HK-2 (cell line): ENCODE measurements around the gene RTN4.

Experiments used
- DNase-seq: peaks from one replicate; pipeline ENCODE4 v3.0.0-alpha.2; 2018; ENCODE audit not compliant: unreplicated experiment

Gene RTN4

GRCh38 chr2:55033921-55034320 is 16.3 kb downstream of the RTN4 start:
- DNase-seq = no peak

DNA sequence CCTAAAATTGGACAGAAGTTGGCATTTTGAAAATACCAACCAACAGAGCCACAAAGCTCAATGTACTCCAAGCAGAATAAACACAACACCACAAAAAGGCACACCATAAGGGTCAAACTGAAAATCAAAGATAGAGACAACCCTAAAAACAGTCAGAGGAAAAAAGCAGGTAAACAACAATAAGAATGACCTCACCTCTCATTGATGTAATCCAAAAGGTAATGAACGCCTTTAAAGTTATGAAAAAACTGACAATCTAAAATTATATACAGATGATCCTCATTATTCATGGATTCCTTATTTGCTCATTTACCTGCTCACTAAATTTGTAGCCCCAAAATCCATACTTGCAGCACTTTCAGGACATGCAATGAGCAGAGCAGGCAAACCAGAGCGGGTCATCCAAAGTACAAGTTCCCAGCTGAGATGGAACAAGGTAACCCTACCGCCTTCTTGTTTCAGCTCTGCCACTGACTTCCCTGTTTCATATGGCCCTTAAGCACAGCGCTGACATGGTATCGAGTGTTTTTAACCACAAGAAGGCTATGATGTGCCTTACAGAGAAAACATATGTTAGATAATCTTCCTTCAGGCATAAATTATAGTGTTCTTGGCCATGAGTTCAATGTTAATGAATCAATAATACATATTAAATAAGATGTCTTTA is 17.0 kb downstream of the RTN4 start:
- no peak for DNase-seq

DNA sequence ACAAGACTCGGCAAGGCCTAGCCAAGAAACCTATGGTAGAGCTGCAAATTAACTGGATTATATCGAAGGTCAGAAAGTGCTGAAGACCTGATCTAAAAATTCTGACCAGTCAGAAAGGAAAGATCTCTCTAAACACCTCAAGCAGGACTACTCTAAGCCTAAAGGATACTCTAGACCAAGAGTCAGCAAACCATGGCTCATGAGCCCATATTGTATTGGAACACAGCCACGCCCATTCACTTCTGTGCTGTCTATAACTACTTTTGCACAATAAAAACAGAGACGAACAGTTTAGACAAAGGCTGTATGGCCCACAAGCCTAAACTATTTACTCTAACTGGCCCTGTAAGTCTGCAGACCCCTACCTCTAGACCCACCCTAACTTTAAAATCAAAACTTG is 18.7 kb downstream of the RTN4 start:
- no peak for DNase-seq

GRCh38 chr2:55030766-55031165 is 19.5 kb downstream of the RTN4 start:
- no peak for DNase-seq

DNA sequence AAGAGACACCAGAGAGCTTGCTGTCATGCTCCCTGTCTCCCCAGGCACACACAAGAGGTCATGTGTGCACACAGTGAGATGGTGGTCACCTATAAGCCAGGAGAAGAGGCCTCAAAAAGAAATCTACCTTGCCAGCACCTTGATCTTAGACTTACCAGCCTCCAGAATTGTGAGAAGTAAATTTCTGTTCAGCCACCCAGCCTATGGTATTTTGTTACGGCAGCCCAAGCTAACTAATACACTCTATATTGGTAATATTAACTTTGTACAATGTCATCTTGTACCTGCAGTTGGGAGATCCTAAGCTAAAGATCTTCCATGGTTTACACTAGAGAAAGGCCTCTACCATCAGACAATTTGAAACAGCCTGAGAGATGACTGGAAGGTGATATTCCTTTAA is 21.2 kb downstream of the RTN4 start:
- DNase-seq = no peak

- DNase-seq = no peak
Observed at GRCh38 chr2:55027226-55027625, 23.0 kb downstream of the RTN4 start.

DNA sequence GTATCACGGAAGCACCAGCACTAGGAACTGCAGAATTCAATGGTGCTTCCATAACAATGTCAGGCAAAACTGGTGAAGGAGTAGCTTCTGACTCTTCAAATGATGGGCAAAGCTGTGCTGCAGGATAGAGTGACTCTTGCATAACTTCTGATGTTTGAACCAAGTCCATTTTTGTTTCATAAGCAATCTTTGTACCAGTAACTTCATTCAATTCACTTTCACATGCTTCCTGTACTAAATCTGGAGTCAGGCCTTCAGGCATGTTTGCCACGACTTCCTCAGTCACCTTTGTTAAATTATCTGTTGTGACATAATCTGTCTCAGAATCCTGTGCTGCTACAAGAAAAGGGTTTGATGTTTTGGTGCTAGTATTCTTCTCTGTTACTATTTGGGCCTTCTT is 24.0 kb downstream of the RTN4 start:
- DNase-seq = no peak

GRCh38 chr2:55025627-55026026 is 24.6 kb downstream of the RTN4 start:
- DNase-seq = no peak

DNA sequence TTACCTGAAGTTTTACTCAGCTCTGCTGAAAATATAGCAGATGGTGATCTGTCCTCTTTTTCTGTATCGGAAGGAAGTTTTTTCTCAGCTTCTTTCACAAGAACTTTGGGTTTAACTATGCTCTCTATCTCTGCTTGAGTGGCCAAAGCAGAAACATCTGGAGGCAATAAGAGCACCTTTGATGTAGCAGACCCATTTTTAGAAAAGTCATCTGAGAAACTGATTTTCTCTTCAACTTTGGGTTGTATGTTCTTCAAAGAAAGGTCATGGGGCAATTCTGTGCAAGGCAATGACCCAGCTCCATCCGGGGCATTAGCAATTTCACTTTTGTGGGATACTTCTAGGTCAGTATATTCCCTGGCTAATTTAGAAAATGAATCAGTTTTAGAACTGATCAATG is 25.2 kb downstream of the RTN4 start:
- DNase-seq = no peak

GRCh38 chr2:55022476-55022875 is 27.8 kb downstream of the RTN4 start:
- DNase-seq = no peak

GRCh38 chr2:55019526-55020258 is 30.6 kb downstream of the RTN4 start:
- no peak for DNase-seq

GRCh38 chr2:55018619-55019018 is 31.6 kb downstream of the RTN4 start:
- DNase-seq = no peak

GRCh38 chr2:55017880-55018279 is 32.4 kb downstream of the RTN4 start:
- DNase-seq = no peak

GRCh38 chr2:55017428-55017827 is 32.8 kb downstream of the RTN4 start:
- no peak for DNase-seq

DNA sequence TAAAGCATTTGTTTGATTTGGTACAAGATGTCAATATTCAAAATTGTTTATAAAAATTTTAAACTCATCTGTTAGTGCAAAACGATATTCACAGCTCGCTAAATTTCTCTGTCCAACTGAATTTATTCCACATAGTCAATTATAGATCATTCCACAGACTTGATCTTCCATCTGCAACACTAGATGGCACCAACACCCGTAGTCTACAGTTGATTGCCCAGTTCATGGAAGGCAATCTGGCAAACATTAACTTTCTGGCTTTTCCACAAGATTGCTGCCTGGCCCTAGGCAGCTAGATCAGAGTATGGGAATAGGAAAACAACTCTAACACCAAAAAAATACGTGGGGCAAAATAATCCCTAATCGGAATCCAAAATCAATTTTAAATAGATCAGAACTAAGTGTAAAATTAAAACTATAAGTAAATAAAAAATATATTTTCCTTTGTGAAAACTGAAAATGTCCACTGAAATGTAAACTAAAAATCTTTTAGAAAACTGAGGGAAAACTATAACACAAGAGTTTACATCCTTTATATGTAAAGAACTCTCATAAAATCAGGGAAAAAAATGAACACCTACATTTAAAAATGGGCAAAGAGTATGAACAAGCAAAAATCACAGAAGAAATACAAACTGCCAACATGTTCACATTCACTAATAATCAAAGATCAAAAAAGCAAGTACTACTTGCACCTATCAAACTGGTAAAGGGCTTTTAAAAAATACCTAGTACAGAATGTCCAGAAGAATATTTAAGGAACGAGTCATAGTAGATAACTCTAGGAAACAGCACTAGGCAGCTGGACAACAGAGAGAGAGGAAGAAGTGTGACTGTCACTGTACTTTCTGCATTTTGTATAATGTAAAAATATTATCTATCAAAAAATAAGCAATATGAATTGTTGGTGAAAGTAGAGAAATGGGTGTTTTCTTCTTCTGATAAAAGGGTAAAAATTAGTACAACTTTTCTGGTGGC is 35.0 kb downstream of the RTN4 start:
- peak; percentile 42 for DNase-seq

DNA sequence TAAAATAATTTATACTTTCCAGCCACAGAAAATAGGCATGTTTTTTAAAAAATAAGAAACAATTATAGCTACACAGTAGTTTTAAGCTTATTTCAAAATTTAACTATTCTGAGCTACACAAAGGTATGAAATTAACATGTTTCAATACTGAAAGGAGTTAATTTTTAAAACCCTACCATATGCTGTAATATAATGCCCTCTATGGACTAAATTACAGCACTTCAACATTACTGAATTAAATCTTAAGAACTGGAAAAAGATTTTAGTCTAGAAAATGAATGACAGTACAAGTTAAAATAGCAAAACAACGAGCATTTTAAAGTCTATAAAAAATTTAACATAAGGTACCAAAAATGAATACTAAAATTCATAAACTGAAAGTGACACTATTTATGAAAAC is 36.3 kb downstream of the RTN4 start:
- DNase-seq = no peak

DNA sequence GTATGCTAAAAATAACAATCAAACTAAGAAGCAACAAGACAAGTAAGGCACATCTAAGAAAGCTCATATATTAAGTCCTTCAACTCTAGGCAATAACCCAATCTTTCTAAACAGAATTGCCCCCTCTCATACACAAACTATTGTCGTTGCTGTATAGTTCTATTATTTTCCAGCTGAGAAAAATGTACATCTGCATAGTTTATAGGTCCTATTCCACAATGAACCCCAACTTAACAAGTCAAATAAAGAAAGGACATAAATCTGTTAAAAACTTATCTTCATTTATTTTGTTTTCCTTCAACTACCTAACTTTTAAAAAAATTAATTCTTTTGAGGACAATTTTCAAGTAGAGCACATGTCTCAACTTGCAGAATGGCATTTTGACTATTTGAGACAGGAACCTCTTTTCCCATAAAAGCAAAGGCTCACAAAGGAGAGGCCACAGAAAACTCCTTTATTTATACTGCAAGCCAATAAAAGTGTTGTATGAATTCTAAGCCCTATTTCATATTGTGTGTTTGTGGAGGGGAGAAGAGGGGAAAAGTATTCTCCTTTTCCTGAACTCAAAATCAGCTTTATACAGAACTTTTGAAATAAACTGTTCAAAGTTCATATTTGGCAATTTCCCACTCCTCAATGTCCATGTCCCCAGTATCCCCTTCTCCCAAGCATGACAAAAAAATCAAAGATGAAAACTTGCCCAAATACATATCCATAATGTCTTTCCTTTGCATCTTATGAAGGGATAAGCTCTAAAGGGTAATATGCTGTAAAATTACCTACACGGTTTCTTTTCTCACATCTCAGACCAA is 37.4 kb downstream of the RTN4 start:
- no peak for DNase-seq

DNA sequence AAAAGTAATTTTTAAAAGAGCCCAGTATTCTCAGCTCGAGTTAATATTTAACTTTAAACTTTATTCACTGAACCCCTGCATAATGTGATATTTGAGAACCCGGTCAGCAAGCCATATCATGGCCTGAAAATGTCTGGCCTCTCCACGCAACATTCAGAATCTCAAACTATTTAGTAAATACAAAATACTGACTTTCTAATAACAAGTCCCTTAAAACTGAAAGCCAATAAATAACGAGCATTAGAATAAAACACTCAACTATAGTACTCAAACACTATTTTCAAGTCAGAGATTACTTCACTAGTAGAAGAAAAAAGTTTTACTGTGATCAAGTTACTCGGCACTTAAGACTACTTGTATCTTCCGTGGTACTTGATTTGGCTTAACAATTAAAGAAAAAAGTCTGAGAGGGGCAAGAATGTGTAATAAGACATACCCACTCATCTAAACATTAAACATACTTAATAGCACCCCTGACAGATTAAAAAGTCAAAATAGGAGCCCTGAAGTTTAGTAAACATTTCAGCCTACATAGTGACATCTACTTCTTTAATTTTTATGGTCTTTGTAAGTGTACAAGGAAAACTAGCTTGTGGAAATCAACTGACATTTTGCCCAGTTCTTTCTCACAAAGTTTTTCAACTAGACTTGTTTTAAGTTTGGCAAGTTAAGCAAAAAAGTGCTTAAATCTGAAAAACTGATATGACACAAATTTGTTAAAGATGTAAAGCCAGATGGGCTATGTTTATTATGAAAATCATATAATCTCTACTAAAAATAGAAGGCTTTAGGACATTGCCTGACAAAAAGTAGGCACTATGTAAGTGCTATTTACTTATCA is 38.2 kb downstream of the RTN4 start:
- no peak for DNase-seq

DNA sequence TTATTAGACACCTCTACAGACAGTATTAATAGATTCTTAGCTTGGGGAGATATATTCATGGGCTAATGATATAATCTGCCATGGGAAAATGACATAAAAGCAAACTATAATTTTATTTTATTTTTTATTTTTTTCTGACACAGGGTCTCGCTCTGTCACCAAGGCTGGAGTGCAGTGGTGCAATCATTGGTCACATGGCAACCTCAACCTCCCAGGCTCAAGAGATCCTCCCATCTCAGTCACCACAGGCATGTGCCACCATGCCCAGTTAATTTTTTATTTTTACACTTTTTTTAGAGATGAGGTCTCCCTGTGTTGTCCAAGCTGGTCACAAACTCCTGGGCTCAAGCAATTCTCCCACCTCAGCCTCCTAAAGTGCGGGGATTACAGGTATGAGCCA is 39.3 kb downstream of the RTN4 start:
- DNase-seq = peak; percentile 45

GRCh38 chr2:55010149-55010591 is 40.1 kb downstream of the RTN4 start:
- DNase-seq = no peak
